ENCODE data around the gene ISY1. TPM values are rescaled to one million over a fixed set of nuclear protein-coding genes. Genes with fewer than 3 reads are reported as not detected.
"Not testable (repeated sequence)": the region's sequence is repeated elsewhere in the genome, so short reads cannot be mapped to it uniquely, and the experiment has no call there.

ISY1 gene
- total and polyA plus RNA-seq, 5 experiments from 2014 or later = 47.1 to 119 (median 101) TPM

- not testable (repeated sequence) for H3K4me3 Mint-ChIP-seq, H3K27me3 Mint-ChIP-seq, DNase-seq, H3K9me3 Mint-ChIP-seq, ATAC-seq
- Mint-ChIP-seq H3K4me1 (peaks cover 7 to 29% (median 22%) of the 10 kb centered on the region in 4 donors), H3K27ac (peak overlapping the region in 1 of 10 donors; percentile 6), H3K36me3 (peaks cover 5 to 49% (median 17%) of the 10 kb centered on the region in 3 donors)
- POLR2A ChIA-PET = interaction anchor here (1.1 to 1.3 kb wide), 2 partner anchors 11 to 18 kb away, joined by 4 read pairs; partner anchors contain the start of gene CNBP
Observed at GRCh38 chr3:129165594-129165993, 4.7 kb upstream of the ISY1 start.

GRCh38 chr3:129164500-129164899, 3.6 kb upstream of the ISY1 start:
- H3K9me3 Mint-ChIP-seq = no peaks in the 10 kb centered on the region
- peaks cover 3 to 38% (median 8%) of the 10 kb centered on the region in 3 donors for H3K36me3 Mint-ChIP-seq
- DNase-seq (no peak), ATAC-seq (no peak)
- H3K4me3 Mint-ChIP-seq = no peak overlapping the region
- peak overlapping the region in 6 of 10 donors; percentile 27 to 83 (median 66) for H3K27ac Mint-ChIP-seq
- H3K27me3 Mint-ChIP-seq = no peaks in the 10 kb centered on the region
- POLR2A ChIA-PET = interaction anchor here (0.6 to 0.7 kb wide), 3 partner anchors 137 to 434 kb away, joined by 4 to 5 read pairs (median 4); no protein-coding TSS in a partner anchor
- H3K4me1 Mint-ChIP-seq = peaks cover 11 to 38% (median 28%) of the 10 kb centered on the region in 4 donors

- DNase-seq (no peak), ATAC-seq (no peak)
- H3K36me3 Mint-ChIP-seq = peaks cover 0 to 40% (median 7%) of the 10 kb centered on the region in 3 donors
- H3K4me3 Mint-ChIP-seq = peak overlapping the region in 9 of 10 donors; percentile 33 to 100 (median 96)
- no peaks in the 10 kb centered on the region for H3K9me3 Mint-ChIP-seq
- peaks cover 12 to 50% (median 36%) of the 10 kb centered on the region in 4 donors for H3K4me1 Mint-ChIP-seq
- H3K27ac Mint-ChIP-seq = peak overlapping the region in 9 of 10 donors; percentile 49 to 100 (median 99)
- H3K27me3 Mint-ChIP-seq = no peaks in the 10 kb centered on the region
- POLR2A ChIA-PET = interaction anchor here (0.7 to 2.6 kb wide), 8 partner anchors 8 to 155 kb away, joined by 3 to 44 read pairs (median 10); partner anchors contain the start of genes CNBP and COPG1
Observed at GRCh38 chr3:129162729-129163579, 2.1 kb upstream of the ISY1 start.

- peaks cover 12 to 48% (median 36%) of the 10 kb centered on the region in 4 donors for H3K4me1 Mint-ChIP-seq
- no peaks in the 10 kb centered on the region for H3K9me3 Mint-ChIP-seq
- H3K27me3 Mint-ChIP-seq = no peaks in the 10 kb centered on the region
- DNase-seq = peak in 5 of 10 donors; percentile 22 to 65 (median 27)
- H3K27ac Mint-ChIP-seq = peak overlapping the region; percentile 98 to 100 (median 99)
- ATAC-seq = peak in 1 of 2 donors; percentile 4
- POLR2A ChIA-PET = interaction anchor here (0.6 to 2.6 kb wide), 15 partner anchors 9 to 192 kb away, joined by 3 to 44 read pairs (median 3); partner anchors contain the start of genes CNBP and COPG1
- peaks cover 0 to 39% (median 8%) of the 10 kb centered on the region in 3 donors for H3K36me3 Mint-ChIP-seq
- H3K4me3 Mint-ChIP-seq = peak overlapping the region; percentile 96 to 100 (median 98)
Observed at GRCh38 chr3:129161860-129162271, 1.0 kb upstream of the ISY1 start.

- DNase-seq (no peak), ATAC-seq (no peak)
- Mint-ChIP-seq H3K36me3 (peaks cover 0 to 69% (median 5%) of the 10 kb centered on the region in 3 donors), H3K4me1 (peaks cover 1 to 11% (median 4%) of the 10 kb centered on the region in 4 donors), H3K27ac (peak overlapping the region in 3 of 10 donors; percentile 29 to 61 (median 43)), H3K4me3 (no peak overlapping the region), H3K9me3 (no peaks in the 10 kb centered on the region), H3K27me3 (no peaks in the 10 kb centered on the region)
- POLR2A ChIA-PET = interaction anchor here (0.7 to 1.3 kb wide), 5 partner anchors 10 to 61 kb away, joined by 3 to 7 read pairs (median 3); no protein-coding TSS in a partner anchor
Observed at GRCh38 chr3:129144786-129145185, 16.1 kb downstream of the ISY1 start.

- POLR2A ChIA-PET, H3K4me3 Mint-ChIP-seq, DNase-seq, ATAC-seq, H3K27me3 Mint-ChIP-seq, H3K27ac Mint-ChIP-seq, H3K9me3 Mint-ChIP-seq, H3K4me1 Mint-ChIP-seq: not testable (repeated sequence)
- H3K36me3 Mint-ChIP-seq = peaks cover 0 to 79% (median 8%) of the 10 kb centered on the region in 3 donors
Observed at GRCh38 chr3:129141011-129141410, 19.9 kb downstream of the ISY1 start.

- peaks cover 0 to 75% (median 4%) of the 10 kb centered on the region in 3 donors for H3K36me3 Mint-ChIP-seq
- ATAC-seq = no peak
Observed at GRCh38 chr3:129139911-129140310, 21.0 kb downstream of the ISY1 start.

GRCh38 chr3:129136275-129136674, 24.6 kb downstream of the ISY1 start:
- DNase-seq, H3K27me3 Mint-ChIP-seq, H3K4me3 Mint-ChIP-seq, H3K27ac Mint-ChIP-seq, H3K9me3 Mint-ChIP-seq, ATAC-seq: not testable (repeated sequence)
- POLR2A ChIA-PET = interaction anchor here (0.6 to 6.0 kb wide), 3 partner anchors 17 to 104 kb away, joined by 3 to 61 read pairs (median 3); partner anchors contain the start of gene RAB43
- Mint-ChIP-seq H3K4me1 (peaks cover 16 to 19% (median 18%) of the 10 kb centered on the region in 4 donors), H3K36me3 (peaks cover 7 to 84% (median 11%) of the 10 kb centered on the region in 3 donors)

More at GRCh38 chr3:129139911-129140310, 21.0 kb downstream of the ISY1 start:
- Mint-ChIP-seq H3K27ac (no peak overlapping the region), H3K9me3 (no peaks in the 10 kb centered on the region), H3K4me3 (no peak overlapping the region), H3K27me3 (no peaks in the 10 kb centered on the region), H3K4me1 (no peaks in the 10 kb centered on the region)
- POLR2A ChIA-PET = no interaction called here
- no peak for DNase-seq

- Mint-ChIP-seq H3K36me3 (peaks cover 9 to 88% (median 11%) of the 10 kb centered on the region in 3 donors), H3K4me1 (peaks cover 17 to 22% (median 19%) of the 10 kb centered on the region in 4 donors), H3K4me3 (peak overlapping the region in 9 of 10 donors; percentile 14 to 73 (median 42)), H3K27me3 (no peaks in the 10 kb centered on the region), H3K27ac (peak overlapping the region; percentile 64 to 95 (median 85)), H3K9me3 (no peaks in the 10 kb centered on the region)
- DNase-seq (peak in 2 of 10 donors; percentile 30 to 32), ATAC-seq (peak; percentile 78 to 83)
- POLR2A ChIA-PET = interaction anchor here (0.6 to 6.0 kb wide), 4 partner anchors 13 to 184 kb away, joined by 3 to 61 read pairs (median 3); partner anchors contain the start of gene RAB43
Observed at GRCh38 chr3:129132097-129132866, 28.6 kb downstream of the ISY1 start.

- Mint-ChIP-seq H3K27me3 (no peaks in the 10 kb centered on the region), H3K9me3 (no peaks in the 10 kb centered on the region), H3K4me3 (peak overlapping the region in 2 of 10 donors; percentile 37 to 73), H3K36me3 (peaks cover 9 to 81% (median 11%) of the 10 kb centered on the region in 3 donors), H3K4me1 (peaks cover 17 to 29% (median 22%) of the 10 kb centered on the region in 4 donors), H3K27ac (peak overlapping the region; percentile 55 to 95 (median 85))
- POLR2A ChIA-PET = interaction anchor here (0.6 to 6.0 kb wide), 3 partner anchors 12 to 184 kb away, joined by 3 to 61 read pairs (median 3); partner anchors contain the start of gene RAB43
- DNase-seq = no peak
- no peak for ATAC-seq
Observed at GRCh38 chr3:129131465-129132088, 29.3 kb downstream of the ISY1 start.

- no peak overlapping the region for H3K4me3 Mint-ChIP-seq
- ATAC-seq = no peak
Observed at GRCh38 chr3:129130291-129130813, 30.5 kb downstream of the ISY1 start.

More at GRCh38 chr3:129130291-129130813, 30.5 kb downstream of the ISY1 start:
- H3K36me3 Mint-ChIP-seq = peaks cover 9 to 73% (median 11%) of the 10 kb centered on the region in 3 donors
- H3K27me3 Mint-ChIP-seq = no peaks in the 10 kb centered on the region
- no peak for DNase-seq
- POLR2A ChIA-PET = interaction anchor here (0.9 kb wide), 2 partner anchors 9 to 107 kb away, joined by 3 to 4 read pairs; partner anchors contain the start of gene RAB43
- peaks cover 17 to 33% (median 23%) of the 10 kb centered on the region in 4 donors for H3K4me1 Mint-ChIP-seq
- H3K9me3 Mint-ChIP-seq = no peaks in the 10 kb centered on the region
- peak overlapping the region in 1 of 10 donors; percentile 49 for H3K27ac Mint-ChIP-seq

Data from naive thymus-derived CD8-positive, alpha-beta T cell (primary cell).